Activated CD4-positive, alpha-beta T cell treated with anti-CD3 and anti-CD28 coated beads for 36 hours (primary cell): ENCODE measurements around the gene VPS37B. TPM values are rescaled to one million over a fixed set of nuclear protein-coding genes. Genes with fewer than 3 reads are reported as not detected.

Experiments
- ATAC-seq: fragments of 200-7000 bp; cut with Tn5 transposase; one replicate; pipeline ENCODE4 v1.10.0; 2021; ENCODE audit warnings: mild to moderate bottlenecking, moderate library complexity
- CTCF ChIA-PET: fragments of 350-600 bp; sonication (Branson Sonifier 250); formaldehyde crosslinking; loops from one replicate; lab custom pipeline; 2021; ENCODE audit warnings: antibody characterized with exemption; lab: Charles Lee
- POLR2A ChIA-PET: fragments of 350-600 bp; sonication (Branson Sonifier 250); formaldehyde crosslinking; loops from one replicate; lab custom pipeline; 2021; ENCODE audit warnings: antibody characterized with exemption, inconsistent platforms; lab: Charles Lee
- DNase-seq: peaks from one replicate; pipeline ENCODE4 v3.0.0-alpha.2; 2020
- H3K27ac Mint-ChIP-seq: one replicate; pipeline ENCODE4 v1.8.0; 2021; ENCODE audit warnings: mixed read lengths
- H3K27me3 Mint-ChIP-seq: one replicate; pipeline ENCODE4 v1.8.0; 2021; ENCODE audit warnings: mixed read lengths
- H3K36me3 Mint-ChIP-seq: one replicate; pipeline ENCODE4 v1.8.0; 2021; ENCODE audit warnings: low read depth, mixed read lengths
- H3K4me1 Mint-ChIP-seq: one replicate; pipeline ENCODE4 v1.8.0; 2021; ENCODE audit warnings: mixed read lengths
- H3K4me3 Mint-ChIP-seq: one replicate; pipeline ENCODE4 v1.8.0; 2021; ENCODE audit warnings: mild to moderate bottlenecking, moderate library complexity, mixed read lengths
- H3K9me3 Mint-ChIP-seq: one replicate; pipeline ENCODE4 v1.8.0; 2021; ENCODE audit warnings: low read depth, mixed read lengths
- intact Hi-C, 2 experiments: fragments of 100-400 bp; cut with DNase I in 1 of 2; cut with micrococcal nuclease in 1 of 2; formaldehyde crosslinking; loops; one replicate each; pipeline versions ENCODE4 v1.14.2 to v1.15.1; 2022 to 2024; cut with DNase I, micrococcal nuclease
- total RNA-seq, 2 experiments: library from RNA; stranded (reverse); gene quantifications; one replicate each; pipeline ENCODE4 v1.2.3, GENCODE V29; 2021

The VPS37B gene
- total RNA-seq, 2 experiments from 2014 or later = 9.4 to 11.4 TPM

GRCh38 chr12:122870867-122871664 is 24.9 kb downstream of the VPS37B start:
- DNase-seq = no peak
- ChIA-PET CTCF (interaction anchor here (0.5 to 2.2 kb wide), 11 partner anchors 9 to 82 kb away, joined by 3 to 10 read pairs (median 4); no protein-coding TSS in a partner anchor), POLR2A (interaction anchor here (0.5 to 1.8 kb wide), 3 partner anchors 17 to 362 kb away, joined by 3 to 7 read pairs (median 4); partner anchors contain the start of genes MPHOSPH9 and MTRFR)
- Mint-ChIP-seq H3K9me3 (no peaks in the 10 kb centered on the region), H3K27me3 (peaks cover 23% of the 10 kb centered on the region), H3K27ac (no peak overlapping the region), H3K36me3 (peaks cover 30% of the 10 kb centered on the region), H3K4me1 (peaks cover 50% of the 10 kb centered on the region), H3K4me3 (peak overlapping the region; percentile 49)
- no peak for ATAC-seq
- intact Hi-C loops = loop anchor here (1.0 kb wide), 2 partner anchors 16 to 27 kb away; no protein-coding TSS in a partner anchor

GRCh38 chr12:122870163-122870842 is 25.6 kb downstream of the VPS37B start:
- CTCF ChIA-PET = interaction anchor here (1.1 to 2.2 kb wide), 8 partner anchors 8 to 82 kb away, joined by 3 to 10 read pairs (median 5); no protein-coding TSS in a partner anchor
- Mint-ChIP-seq H3K27me3 (peaks cover 23% of the 10 kb centered on the region), H3K27ac (no peak overlapping the region), H3K4me1 (peaks cover 43% of the 10 kb centered on the region), H3K9me3 (no peaks in the 10 kb centered on the region), H3K4me3 (no peak overlapping the region), H3K36me3 (peaks cover 30% of the 10 kb centered on the region)
- DNase-seq (no peak), ATAC-seq (no peak)
- POLR2A ChIA-PET = interaction anchor here (1.8 kb wide), 1 partner anchor 363 kb away, joined by 7 read pairs; the partner anchor contains the start of genes MPHOSPH9 and MTRFR
- intact Hi-C loops = no loop called here

DNA sequence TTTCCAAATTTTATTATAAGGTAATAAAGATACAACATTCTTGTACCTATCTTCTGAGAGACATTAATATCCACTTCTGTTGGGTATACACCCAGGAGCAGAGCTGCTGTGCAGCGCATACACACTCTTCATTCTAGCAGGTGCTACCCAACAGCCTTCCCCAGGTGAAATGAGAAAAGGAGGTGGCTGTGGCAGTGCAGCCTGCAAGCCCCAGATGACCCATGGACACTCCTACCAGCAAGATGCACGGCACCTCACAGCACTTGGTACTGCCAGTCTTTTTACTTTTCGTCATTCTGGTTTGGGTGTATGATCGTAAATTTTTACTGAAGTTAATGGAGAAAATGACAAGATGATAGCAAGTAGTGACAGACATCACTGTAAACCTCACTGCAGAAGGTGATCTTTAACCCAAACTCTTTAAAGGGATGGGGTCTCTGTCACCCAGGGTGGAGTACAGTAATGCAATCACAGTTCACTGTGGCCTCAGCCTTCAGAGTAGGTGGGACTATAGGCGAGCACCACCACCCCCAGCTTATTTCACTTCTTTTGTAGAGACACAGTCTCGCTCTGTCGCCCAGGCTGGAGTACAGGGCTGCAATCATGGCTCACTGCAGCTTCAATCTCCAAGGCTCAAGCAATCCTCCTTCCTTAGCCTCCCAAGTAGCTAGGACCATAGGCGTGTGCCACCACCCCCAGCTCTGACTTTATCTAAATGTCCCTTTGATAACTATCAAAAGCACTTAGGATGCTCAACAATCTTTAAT is 26.5 kb downstream of the VPS37B start:
- no peak for ATAC-seq
- H3K4me1 Mint-ChIP-seq = peaks cover 38% of the 10 kb centered on the region
- ChIA-PET POLR2A (no interaction called here), CTCF (interaction anchor here (0.7 kb wide), 1 partner anchor 80 kb away, joined by 3 read pairs; no protein-coding TSS in a partner anchor)
- no peak for DNase-seq
- H3K4me3 Mint-ChIP-seq = no peak overlapping the region
- H3K27ac Mint-ChIP-seq = no peak overlapping the region
- H3K9me3 Mint-ChIP-seq = no peaks in the 10 kb centered on the region
- H3K27me3 Mint-ChIP-seq = peaks cover 23% of the 10 kb centered on the region
- peaks cover 35% of the 10 kb centered on the region for H3K36me3 Mint-ChIP-seq
- intact Hi-C loops = no loop called here

DNA sequence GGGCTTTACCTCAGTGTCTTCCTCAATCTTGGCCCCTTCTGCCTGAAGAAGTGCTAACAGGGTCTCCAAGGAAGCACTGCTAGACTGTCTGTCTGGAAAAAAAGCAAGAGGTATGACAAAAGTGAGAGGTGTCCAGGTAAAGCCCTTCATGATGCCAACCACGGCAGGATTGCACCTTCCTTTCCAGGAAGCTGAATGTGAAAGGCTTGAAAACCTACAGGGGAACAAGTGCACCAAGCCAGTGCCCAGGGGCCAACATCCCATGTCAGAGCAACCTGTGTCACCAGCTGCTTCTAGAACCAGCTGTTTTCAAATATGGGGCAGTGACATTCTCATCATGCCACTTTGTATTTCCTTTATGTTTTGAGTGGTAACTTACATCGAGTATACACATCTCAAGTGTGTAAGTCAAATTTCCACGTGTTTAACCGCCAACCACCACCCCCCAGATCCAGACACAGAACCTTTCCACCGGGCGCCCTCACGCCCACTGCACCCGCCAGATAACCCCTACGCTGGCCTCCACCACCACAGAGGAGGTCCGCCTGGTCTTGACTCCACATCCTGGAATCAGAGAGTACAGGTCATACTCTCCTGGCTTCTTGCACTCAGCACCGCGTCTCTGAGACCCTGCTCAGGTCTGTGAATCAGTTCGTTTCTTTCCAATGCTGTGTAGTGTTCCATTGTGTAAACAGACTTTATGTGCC is 27.3 kb downstream of the VPS37B start:
- no peak overlapping the region for H3K4me3 Mint-ChIP-seq
- H3K4me1 Mint-ChIP-seq = peaks cover 30% of the 10 kb centered on the region
- H3K27me3 Mint-ChIP-seq = peaks cover 19% of the 10 kb centered on the region
- no peaks in the 10 kb centered on the region for H3K9me3 Mint-ChIP-seq
- intact Hi-C loops = no loop called here
- DNase-seq (no peak), ATAC-seq (no peak)
- CTCF ChIA-PET = interaction anchor here (1.0 kb wide), 1 partner anchor 79 kb away, joined by 3 read pairs; no protein-coding TSS in a partner anchor
- H3K36me3 Mint-ChIP-seq = peaks cover 36% of the 10 kb centered on the region
- H3K27ac Mint-ChIP-seq = no peak overlapping the region
- POLR2A ChIA-PET = no interaction called here

DNA sequence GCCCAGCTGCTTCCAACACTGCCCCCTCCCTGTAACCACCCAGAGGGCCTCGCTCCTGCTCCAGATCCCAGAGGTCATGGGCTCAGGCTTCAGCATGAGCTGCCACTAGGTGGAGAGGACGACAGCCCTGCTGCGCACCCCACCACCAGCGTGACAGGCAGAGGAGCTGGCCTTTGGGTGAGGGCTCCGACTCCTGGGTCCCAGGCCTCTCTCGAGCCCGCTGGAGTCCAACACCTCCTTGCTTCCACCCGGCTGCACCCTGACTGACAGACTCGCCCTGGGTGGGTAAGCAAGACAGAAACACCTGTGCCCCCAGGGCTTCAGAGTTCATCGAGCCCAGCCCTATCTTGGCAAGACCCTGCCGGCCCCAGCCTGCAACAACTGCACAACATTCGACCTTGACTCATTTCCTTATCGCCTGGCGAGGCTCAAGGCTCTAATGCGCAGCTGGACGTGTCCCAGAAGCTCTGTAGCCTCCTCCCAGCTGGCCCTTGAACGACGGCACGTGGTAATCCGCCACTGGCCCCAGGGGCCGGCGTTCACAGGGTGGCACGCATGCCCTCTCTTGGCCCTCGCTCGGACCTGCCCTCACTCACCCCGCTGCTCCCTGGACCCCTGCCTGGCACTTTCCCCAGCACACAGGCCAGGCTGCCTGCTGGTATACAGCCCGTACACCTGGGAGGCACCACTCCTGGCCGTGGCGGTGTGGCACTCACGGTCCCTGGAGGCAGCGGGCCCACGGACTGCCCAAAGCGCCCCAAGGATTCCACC is 28.0 kb downstream of the VPS37B start:
- intact Hi-C loops = no loop called here
- Mint-ChIP-seq H3K27ac (no peak overlapping the region), H3K27me3 (peaks cover 12% of the 10 kb centered on the region), H3K4me3 (no peak overlapping the region), H3K36me3 (peaks cover 36% of the 10 kb centered on the region), H3K9me3 (no peaks in the 10 kb centered on the region), H3K4me1 (peaks cover 23% of the 10 kb centered on the region)
- no peak for ATAC-seq
- no peak for DNase-seq
- POLR2A ChIA-PET = no interaction called here
- CTCF ChIA-PET = interaction anchor here (0.6 to 1.0 kb wide), 3 partner anchors 79 to 468 kb away, joined by 3 read pairs; partner anchors contain the start of genes MPHOSPH9 and MTRFR

DNA sequence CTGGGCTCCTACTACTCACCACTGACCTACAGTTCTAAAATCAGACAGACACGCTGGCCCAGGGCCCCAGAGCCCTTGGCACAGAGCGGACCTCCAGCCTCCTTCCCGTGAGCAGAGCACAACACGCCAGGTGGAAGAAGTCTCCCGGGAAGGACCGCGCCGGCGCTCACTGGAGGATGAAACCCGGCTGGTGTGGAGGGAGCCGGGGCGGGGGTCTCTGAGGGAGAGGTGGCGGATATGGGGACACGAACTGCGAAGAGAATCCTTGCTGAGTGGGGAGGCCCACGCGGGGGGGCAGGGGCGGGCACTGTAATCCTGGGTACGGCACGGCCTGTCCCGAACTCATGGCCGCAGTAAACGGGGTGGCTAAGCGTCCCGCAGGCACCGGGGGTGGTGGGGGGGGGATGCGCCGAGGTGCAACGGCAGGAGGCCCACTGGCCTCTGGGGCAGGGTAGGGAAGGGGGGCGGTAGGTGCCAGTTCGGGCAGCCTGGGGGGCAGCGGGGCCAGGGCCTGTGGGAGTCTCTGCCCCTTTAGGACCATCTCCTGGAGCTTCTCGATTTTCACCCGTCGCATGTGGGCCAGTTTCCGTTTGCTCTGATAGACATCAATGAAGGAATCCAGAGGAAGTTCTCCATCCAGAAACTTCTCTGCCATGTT is 28.8 kb downstream of the VPS37B start:
- H3K27me3 Mint-ChIP-seq = peaks cover 7% of the 10 kb centered on the region
- H3K4me1 Mint-ChIP-seq = peaks cover 15% of the 10 kb centered on the region
- no peak for DNase-seq
- peaks cover 36% of the 10 kb centered on the region for H3K36me3 Mint-ChIP-seq
- ChIA-PET CTCF (interaction anchor here (0.6 to 0.7 kb wide), 2 partner anchors 18 to 467 kb away, joined by 3 read pairs; no protein-coding TSS in a partner anchor), POLR2A (no interaction called here)
- no peak for ATAC-seq
- intact Hi-C loops = no loop called here
- H3K27ac Mint-ChIP-seq = no peak overlapping the region
- no peaks in the 10 kb centered on the region for H3K9me3 Mint-ChIP-seq
- no peak overlapping the region for H3K4me3 Mint-ChIP-seq

DNA sequence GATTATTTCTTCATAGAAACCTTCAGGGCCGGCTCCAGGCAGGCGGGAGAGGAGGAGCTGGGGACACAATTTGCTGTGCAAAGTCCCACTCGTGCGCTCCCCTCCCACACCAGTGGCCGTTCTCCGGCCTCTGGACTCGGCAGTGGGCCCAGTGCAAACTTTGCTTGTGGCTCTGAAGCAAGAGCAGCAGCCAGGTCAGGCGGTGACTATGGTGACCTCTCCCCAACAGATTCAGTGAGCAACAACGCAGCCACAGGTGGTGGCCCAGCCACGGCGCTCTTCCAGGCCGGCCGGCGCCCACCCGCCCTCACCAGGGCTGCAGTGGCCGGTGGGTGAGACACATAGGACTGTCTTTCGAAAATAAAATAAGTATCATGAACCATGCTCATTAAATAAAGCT is 29.5 kb downstream of the VPS37B start:
- Mint-ChIP-seq H3K27ac (no peak overlapping the region), H3K36me3 (peaks cover 36% of the 10 kb centered on the region), H3K9me3 (no peaks in the 10 kb centered on the region), H3K27me3 (peaks cover 4% of the 10 kb centered on the region), H3K4me3 (no peak overlapping the region), H3K4me1 (peaks cover 8% of the 10 kb centered on the region)
- POLR2A ChIA-PET = no interaction called here
- CTCF ChIA-PET = interaction anchor here (0.7 to 0.8 kb wide), 2 partner anchors 9 to 19 kb away, joined by 3 read pairs; no protein-coding TSS in a partner anchor
- intact Hi-C loops = no loop called here
- DNase-seq = no peak
- ATAC-seq = no peak

DNA sequence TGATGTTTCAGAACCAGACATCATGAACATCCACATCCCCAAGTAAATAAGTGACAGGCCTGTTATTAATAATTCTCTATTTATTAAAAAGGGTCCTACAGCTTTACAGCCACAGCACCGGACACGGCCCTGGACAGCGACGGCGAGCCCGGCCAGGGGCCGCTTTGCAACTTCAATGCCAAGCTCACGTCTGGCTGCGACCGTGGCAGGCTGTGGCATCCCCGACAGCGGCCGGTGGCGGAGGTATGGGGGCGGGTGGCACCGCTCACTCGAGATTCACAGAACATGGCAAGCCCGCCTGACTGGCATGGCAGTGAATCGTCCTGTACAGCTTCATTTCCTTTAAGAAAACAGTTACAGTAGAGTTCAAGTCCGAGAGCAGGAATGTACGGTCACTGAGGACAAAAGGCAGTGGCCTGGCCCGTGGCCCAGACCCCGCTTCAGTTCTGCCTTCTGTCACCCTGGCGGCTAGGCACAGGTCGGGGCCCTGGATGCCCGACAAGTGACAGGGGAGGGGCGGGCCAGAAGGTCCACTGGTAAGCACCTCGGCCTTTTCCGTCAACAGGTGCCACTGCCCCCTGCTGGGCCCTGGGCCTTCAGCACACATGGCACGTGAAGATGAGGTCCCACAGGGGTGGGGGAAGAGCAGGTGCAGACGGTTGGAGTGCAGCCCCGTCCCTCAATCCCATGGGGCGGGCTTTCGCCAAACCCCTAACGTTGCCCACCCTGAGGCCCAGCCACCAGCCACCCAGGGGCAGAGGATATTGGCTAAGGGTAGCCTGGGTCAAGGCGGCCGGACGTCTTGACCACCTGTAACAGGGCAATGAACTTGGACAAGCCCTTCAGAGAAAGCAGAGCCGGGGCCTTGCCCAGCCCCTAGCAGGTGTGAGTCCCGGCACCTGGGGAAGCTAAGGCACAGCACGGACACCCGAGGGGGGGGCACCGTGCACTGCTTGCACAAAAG is 30.4 kb downstream of the VPS37B start:
- no peaks in the 10 kb centered on the region for H3K9me3 Mint-ChIP-seq
- ChIA-PET CTCF (interaction anchor here (0.6 to 1.6 kb wide), 8 partner anchors 8 to 622 kb away, joined by 3 to 4 read pairs (median 3); no protein-coding TSS in a partner anchor), POLR2A (no interaction called here)
- H3K4me3 Mint-ChIP-seq = no peak overlapping the region
- intact Hi-C loops = no loop called here
- H3K27me3 Mint-ChIP-seq = peaks cover 4% of the 10 kb centered on the region
- peak; percentile 47 for ATAC-seq
- no peaks in the 10 kb centered on the region for H3K4me1 Mint-ChIP-seq
- DNase-seq = peak; percentile 45
- H3K36me3 Mint-ChIP-seq = peaks cover 33% of the 10 kb centered on the region
- H3K27ac Mint-ChIP-seq = no peak overlapping the region

DNA sequence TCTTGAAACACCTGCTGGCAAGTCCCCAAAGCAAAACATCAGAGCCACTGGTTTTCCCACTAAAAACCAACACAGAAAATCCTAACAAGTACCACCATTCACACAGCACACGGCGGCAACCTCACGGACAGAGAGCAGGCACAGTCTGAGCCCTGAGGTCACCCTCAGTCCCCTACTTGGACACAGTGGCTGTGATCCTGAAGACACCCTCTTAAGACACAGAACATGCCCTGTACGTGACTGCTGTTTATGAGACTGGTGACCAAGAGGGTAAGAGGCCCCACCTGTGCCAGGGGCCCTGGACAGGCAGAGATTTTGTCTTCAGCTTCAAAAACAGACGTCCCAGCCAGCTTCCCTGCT is 31.1 kb downstream of the VPS37B start:
- POLR2A ChIA-PET = no interaction called here
- peaks cover 28% of the 10 kb centered on the region for H3K36me3 Mint-ChIP-seq

More for the DNA sequence above, 31.1 kb downstream of the VPS37B start:
- intact Hi-C loops = no loop called here
- CTCF ChIA-PET = interaction anchor here (0.6 to 1.6 kb wide), 9 partner anchors 9 to 623 kb away, joined by 3 to 4 read pairs (median 3); no protein-coding TSS in a partner anchor
- no peak overlapping the region for H3K27ac Mint-ChIP-seq
- ATAC-seq = no peak
- H3K27me3 Mint-ChIP-seq = peaks cover 1% of the 10 kb centered on the region
- H3K4me3 Mint-ChIP-seq = no peak overlapping the region
- H3K9me3 Mint-ChIP-seq = no peaks in the 10 kb centered on the region
- no peak for DNase-seq
- H3K4me1 Mint-ChIP-seq = no peaks in the 10 kb centered on the region
